SK-N-SH treated with all-trans-retinoic acid at 6 μM for 48 hours (cell line): ENCODE measurements around the gene STK39.

Experiments
- ATAC-seq: fragments of 200-7000 bp; cut with Tn5 transposase; 3 replicates; pipeline ENCODE4 v1.9.1; 2020; ENCODE audit warnings: mild to moderate bottlenecking, moderate library complexity
- ARNTL ChIP-seq: fragments of 450-650 bp; formaldehyde crosslinking; IDR thresholded peaks from 2 replicates; pipeline ENCODE4 v1.5.0; 2020; ENCODE audit warnings: low read depth, mild to moderate bottlenecking, moderate library complexity, borderline replicate concordance
- BACH2 ChIP-seq: fragments of 250-450 bp; sonication (Bioruptor Pico); IDR thresholded peaks from 2 replicates; pipeline ENCODE4 v1.9.0; 2021; ENCODE audit warnings: mild to moderate bottlenecking, borderline replicate concordance
- CREB5 ChIP-seq: fragments of 250-450 bp; sonication (Bioruptor Pico); IDR thresholded peaks from 2 replicates; pipeline ENCODE4 v1.5.1; 2020; ENCODE audit warnings: low read depth, mild to moderate bottlenecking, moderate library complexity
- CSDC2 ChIP-seq: fragments of 250-450 bp; sonication (Bioruptor Pico); IDR thresholded peaks from 2 replicates; pipeline ENCODE4 v1.5.0; 2020; ENCODE audit warnings: mild to moderate bottlenecking, moderate library complexity
- ESRRG ChIP-seq: fragments of 250-450 bp; sonication (Bioruptor Pico); IDR thresholded peaks from 2 replicates; pipeline ENCODE4 v1.6.1; 2021; ENCODE audit warnings: mild to moderate bottlenecking
- ISL1 ChIP-seq: fragments of 250-450 bp; sonication (Bioruptor Pico); IDR thresholded peaks from 2 replicates; pipeline ENCODE4 v2.1.2; 2022; ENCODE audit warnings: mild to moderate bottlenecking, moderate library complexity
- OSR1 ChIP-seq: fragments of 250-450 bp; sonication (Bioruptor Pico); IDR thresholded peaks from 2 replicates; pipeline ENCODE4 v1.8.0; 2022; ENCODE audit warnings: moderate library complexity, mild to moderate bottlenecking, inconsistent platforms
- PATZ1 ChIP-seq: fragments of 250-450 bp; sonication (Bioruptor Pico); IDR thresholded peaks from 2 replicates; pipeline ENCODE4 v1.8.0; 2020; ENCODE audit warnings: mild to moderate bottlenecking, moderate library complexity, borderline replicate concordance
- PPARA ChIP-seq: fragments of 250-450 bp; sonication (Bioruptor Pico); IDR thresholded peaks from 2 replicates; pipeline ENCODE4 v1.5.0; 2020; ENCODE audit warnings: mild to moderate bottlenecking, borderline replicate concordance
- RARB ChIP-seq: fragments of 250-450 bp; sonication (Bioruptor Pico); IDR thresholded peaks from 2 replicates; pipeline ENCODE4 v1.8.0; 2021; ENCODE audit warnings: mild to moderate bottlenecking, moderate library complexity
- SNAI2 ChIP-seq: fragments of 250-450 bp; sonication (Bioruptor Pico); IDR thresholded peaks from 2 replicates; pipeline ENCODE4 v1.5.0; 2020; ENCODE audit warnings: mild to moderate bottlenecking, moderate library complexity
- TCF4 ChIP-seq: fragments of 250-450 bp; sonication (Bioruptor Pico); IDR thresholded peaks from 2 replicates; pipeline ENCODE4 v1.8.0; 2021; ENCODE audit warnings: mild to moderate bottlenecking, moderate library complexity, borderline replicate concordance
- TOX ChIP-seq: fragments of 250-450 bp; sonication (Bioruptor Pico); IDR thresholded peaks from 2 replicates; pipeline ENCODE4 v1.8.0; 2021; ENCODE audit warnings: mild to moderate bottlenecking, moderate library complexity, borderline replicate concordance
- TSHZ2 ChIP-seq: fragments of 250-450 bp; sonication (Bioruptor Pico); IDR thresholded peaks from 2 replicates; pipeline ENCODE4 v1.5.0; 2020; ENCODE audit warnings: mild to moderate bottlenecking, moderate library complexity
- ZC3H10 ChIP-seq: fragments of 250-450 bp; sonication (Bioruptor Pico); IDR thresholded peaks from 2 replicates; pipeline ENCODE4 v1.5.1; 2021; ENCODE audit warnings: mild to moderate bottlenecking, moderate library complexity
- ZFP30 ChIP-seq: fragments of 450-650 bp; formaldehyde crosslinking; IDR thresholded peaks from 2 replicates; pipeline ENCODE4 v1.5.0; 2022; ENCODE audit warnings: mild to moderate bottlenecking, moderate library complexity
- ZNF565 ChIP-seq: fragments of 450-650 bp; formaldehyde crosslinking; conservative IDR thresholded peaks from 2 replicates; pipeline ENCODE4 v1.5.0; 2020; ENCODE audit warnings: low read depth, mild to moderate bottlenecking, moderate library complexity
- ZNF70 ChIP-seq: fragments of 450-650 bp; formaldehyde crosslinking; IDR thresholded peaks from 2 replicates; pipeline ENCODE4 v1.5.0; 2020; ENCODE audit warnings: mild to moderate bottlenecking, moderate library complexity
- ZNF8 ChIP-seq: fragments of 450-650 bp; formaldehyde crosslinking; IDR thresholded peaks from 2 replicates; pipeline ENCODE4 v1.5.0; 2020; ENCODE audit warnings: mild to moderate bottlenecking, moderate library complexity

Gene STK39

GRCh38 chr2:168165397-168165796 is 82.0 kb downstream of the STK39 start:
- TF ChIP-seq TOX (CRISPR knock-in tag), result no peak
- no peak for TF ChIP-seq RARB
- no peak for TF ChIP-seq ZNF70 (CRISPR knock-in tag)
- no peak for TF ChIP-seq PPARA
- TF ChIP-seq ZFP30, result no peak
- TF ChIP-seq PATZ1 (CRISPR knock-in tag), result no peak
- peak; percentile 73 for ATAC-seq

GRCh38 chr2:168160897-168161296 is 86.5 kb downstream of the STK39 start:
- no peak for ATAC-seq
- TF ChIP-seq ZNF8 (CRISPR knock-in tag) (no peak), TSHZ2 (CRISPR knock-in tag) (no peak), ZNF70 (CRISPR knock-in tag) (no peak)

DNA sequence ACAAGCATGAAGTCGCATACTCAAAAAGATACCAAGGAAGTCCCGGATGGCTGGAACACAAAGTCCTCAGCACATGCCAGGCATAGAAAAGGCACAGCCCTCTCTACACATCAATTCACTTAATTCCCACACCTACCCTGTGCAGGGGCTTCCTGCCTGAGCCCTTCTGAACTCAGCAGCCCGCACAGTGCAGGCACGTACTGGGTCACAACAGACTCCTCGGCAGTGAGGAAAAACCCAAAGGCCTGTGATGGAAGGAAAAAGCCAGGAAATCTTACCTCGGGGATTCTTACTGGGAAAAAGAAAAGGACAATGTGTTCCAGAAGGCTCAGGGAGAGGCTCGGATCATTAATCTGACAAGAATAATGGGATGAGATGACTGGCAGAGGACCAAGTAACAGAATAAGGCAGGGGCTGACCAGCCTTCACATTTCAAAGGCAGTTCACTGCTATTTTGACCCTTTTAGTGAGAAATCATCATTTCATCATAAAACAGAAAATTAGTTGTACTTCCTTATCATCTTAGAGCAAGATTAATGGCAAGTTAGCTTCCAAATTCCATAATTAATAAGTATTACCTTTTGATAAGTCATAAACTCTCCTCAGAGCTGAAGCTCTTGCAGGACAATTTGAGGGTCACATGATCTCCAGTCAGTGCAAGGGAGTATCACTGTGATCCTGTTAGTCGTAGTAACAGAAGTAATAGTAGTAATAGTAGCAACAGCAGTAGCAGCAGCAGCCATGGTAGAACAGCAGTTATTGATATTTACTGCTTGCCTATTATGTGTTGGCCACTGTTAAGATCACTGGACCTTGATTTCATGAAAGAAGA is 87.4 kb downstream of the STK39 start:
- TF ChIP-seq ZNF565 (CRISPR knock-in tag) (no peak), ZNF8 (CRISPR knock-in tag) (no peak), RARB (no peak), ISL1 (peak; percentile 13; the same call in 1 of the 2 replicates)
- ATAC-seq, result no peak

DNA sequence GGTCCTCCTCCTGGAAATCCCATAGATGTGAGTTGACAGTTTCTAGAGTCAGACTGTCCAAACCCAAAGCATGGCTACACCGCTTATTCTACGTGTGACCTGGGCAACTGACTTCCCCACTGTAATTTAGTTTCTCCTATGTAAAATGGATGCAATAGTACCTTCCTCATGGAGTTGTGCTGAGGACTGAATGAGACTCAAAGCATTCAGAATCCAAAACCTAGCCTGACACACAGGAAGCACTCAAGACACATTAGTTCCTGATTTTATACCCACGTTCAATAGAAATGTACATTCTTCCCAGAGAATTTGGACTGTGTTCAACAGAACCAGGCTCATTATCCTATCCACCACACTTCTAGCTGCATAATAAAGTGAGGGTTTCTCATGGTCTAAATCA is 88.8 kb downstream of the STK39 start:
- TF ChIP-seq OSR1 (CRISPR knock-in tag) (no peak), ISL1 (no peak), SNAI2 (CRISPR knock-in tag) (no peak)
- ATAC-seq, result no peak

- ATAC-seq, result peak; percentile 46
Observed at GRCh38 chr2:168157926-168158325, 89.5 kb downstream of the STK39 start.

GRCh38 chr2:168157070-168157469 is 90.3 kb downstream of the STK39 start:
- no peak for ATAC-seq
- TF ChIP-seq TCF4 (CRISPR knock-in tag) (no peak), BACH2 (no peak), CSDC2 (CRISPR knock-in tag) (no peak), ZNF8 (CRISPR knock-in tag) (no peak), ISL1 (no peak; the same call in 1 of the 2 replicates), PPARA (no peak), ARNTL (no peak), ZFP30 (no peak), OSR1 (CRISPR knock-in tag) (no peak), ZC3H10 (CRISPR knock-in tag) (no peak), SNAI2 (CRISPR knock-in tag) (no peak), ZNF70 (CRISPR knock-in tag) (no peak), ESRRG (CRISPR knock-in tag) (no peak), TOX (CRISPR knock-in tag) (no peak), ZNF565 (CRISPR knock-in tag) (no peak)

More at GRCh38 chr2:168157926-168158325, 89.5 kb downstream of the STK39 start:
- TF ChIP-seq ISL1 (0 out of 2 replicates have a peak, but pooled peaks have one; percentile 16), ARNTL (no peak), ZC3H10 (CRISPR knock-in tag) (0 out of 2 replicates have a peak, but pooled peaks have one; percentile 18), ZNF70 (CRISPR knock-in tag) (no peak)

DNA sequence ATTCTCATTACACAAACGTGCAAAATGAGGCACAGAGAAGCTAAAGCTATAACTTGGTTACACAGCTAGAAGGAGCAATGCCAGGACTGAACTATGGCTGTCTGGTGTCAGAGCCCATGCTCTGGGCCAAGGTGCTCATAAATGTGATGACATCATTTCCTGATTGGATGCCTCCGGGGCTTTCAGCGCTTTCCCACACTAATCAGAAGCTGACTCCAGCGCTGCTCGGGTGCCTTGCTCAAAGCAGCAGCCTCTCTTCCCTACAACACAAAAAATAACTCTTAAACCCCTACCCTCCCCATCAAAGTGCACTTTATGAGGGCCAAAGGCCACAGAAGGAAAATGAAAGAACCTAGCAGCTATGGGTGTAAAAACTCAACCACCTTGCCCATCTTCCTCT is 90.7 kb downstream of the STK39 start:
- ATAC-seq, result peak; percentile 81
- TF ChIP-seq TSHZ2 (CRISPR knock-in tag), result no peak
- TF ChIP-seq PATZ1 (CRISPR knock-in tag), result peak; percentile 25; the same call in 1 of the 2 replicates
- peak; percentile 32; the same call in 1 of the 2 replicates for TF ChIP-seq TCF4 (CRISPR knock-in tag)
- TF ChIP-seq CREB5, result peak; percentile 80
- TF ChIP-seq ZNF8 (CRISPR knock-in tag), result peak; percentile 6; the same call in 1 of the 2 replicates
